KOPT-K1 (cell line): ENCODE measurements around the gene CHRDL1.
"Not testable (repeated sequence)": the region's sequence is repeated elsewhere in the genome, so short reads cannot be mapped to it uniquely, and the experiment has no call there.

Experiments used
- H3K27ac ChIP-seq: fragments of 200-600 bp; sonication (generic); 2 replicates; pipeline ENCODE4 v1.5.1; 2016; ENCODE audit warnings: antibody characterized with exemption, mild to moderate bottlenecking, low read depth, low read length; ENCODE audit not compliant: poor library complexity, severe bottlenecking
- H3K36me3 ChIP-seq: fragments of 200-600 bp; sonication (generic); 2 replicates; pipeline ENCODE4 v1.5.1; 2017; ENCODE audit warnings: antibody characterized with exemption, mild to moderate bottlenecking, low read length, moderate library complexity; ENCODE audit not compliant: insufficient read depth
- H3K9me3 ChIP-seq: fragments of 200-600 bp; sonication (generic); 2 replicates; pipeline ENCODE4 v1.5.1; 2017; ENCODE audit warnings: antibody characterized with exemption, low read length, mild to moderate bottlenecking; ENCODE audit not compliant: insufficient read depth, poor library complexity, severe bottlenecking

CHRDL1 gene

DNA sequence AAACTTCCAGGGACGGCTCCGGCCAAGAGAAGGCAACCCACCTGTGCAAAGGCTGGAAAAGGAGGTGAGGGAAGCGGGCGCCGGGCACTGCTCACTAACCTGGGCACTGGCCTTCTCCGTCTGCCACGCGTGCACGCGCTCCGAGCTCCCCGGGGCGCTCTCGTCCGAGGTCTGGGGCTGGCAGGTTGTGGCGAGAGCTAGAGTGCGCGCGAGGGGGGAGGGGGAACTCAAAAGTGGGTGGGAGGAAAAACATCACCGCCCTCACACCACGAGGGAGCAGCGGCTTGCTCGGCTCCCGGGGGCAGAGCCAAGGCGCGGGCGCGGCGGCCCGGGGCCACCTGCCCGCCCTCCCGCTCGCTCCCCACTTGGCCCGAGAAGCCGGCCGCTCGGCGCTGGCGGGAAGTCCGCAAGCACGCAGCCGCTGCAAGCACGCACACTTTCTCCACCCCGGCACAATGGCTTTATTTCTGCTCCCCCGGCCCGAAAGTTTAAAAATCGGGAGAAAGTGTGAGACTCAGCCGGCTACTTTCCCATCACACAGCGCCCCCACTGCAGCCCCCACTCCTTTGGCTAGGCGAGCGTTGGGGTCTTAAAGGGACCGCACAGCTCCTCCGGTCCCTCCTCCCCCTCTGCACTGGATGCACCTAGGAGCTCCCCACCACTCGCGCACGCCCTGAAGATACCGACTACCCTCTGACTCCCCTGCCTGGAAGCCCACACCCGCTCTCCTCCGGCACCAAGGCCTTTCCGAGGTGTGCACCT is at the start of gene CHRDL1:
CHRDL1 (minus strand) TSS at position 173 of the 762 bp plus-strand sequence. CDS start 3,636 bp downstream, outside the sequence.
- H3K27ac ChIP-seq: no peak within 1 kb of the TSS
- H3K36me3 ChIP-seq: no peaks in the 10 kb centered on the region
- no peaks in the 10 kb centered on the region for H3K9me3 ChIP-seq

DNA sequence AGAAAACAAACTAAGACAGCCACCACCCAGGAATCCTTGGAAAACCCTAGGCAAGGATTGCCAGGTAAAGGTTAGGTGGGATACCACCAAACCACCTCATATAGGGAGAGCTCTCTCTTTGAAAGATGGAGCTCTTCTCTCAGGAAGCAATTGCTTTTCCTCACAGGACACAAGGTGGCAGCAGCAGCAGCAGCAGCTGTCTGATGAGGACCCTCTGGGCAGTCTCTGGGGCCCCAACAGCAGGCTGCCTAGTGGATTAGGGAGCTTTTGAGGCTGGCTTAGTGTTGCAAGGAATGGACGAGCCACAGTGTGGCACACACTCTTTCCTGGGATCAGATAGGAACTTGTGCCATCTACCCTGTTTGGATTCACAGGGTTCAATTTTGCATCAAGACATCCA is 41.4 kb upstream of the CHRDL1 start:
- Histone ChIP-seq H3K36me3 (no peaks in the 10 kb centered on the region), H3K27ac (no peak overlapping the region), H3K9me3 (no peaks in the 10 kb centered on the region)

- Histone ChIP-seq H3K36me3 (no peaks in the 10 kb centered on the region), H3K9me3 (no peaks in the 10 kb centered on the region)
Observed at GRCh38 chrX:110836451-110836850, 40.8 kb upstream of the CHRDL1 start.

GRCh38 chrX:110836001-110836400 is 40.4 kb upstream of the CHRDL1 start:
- Histone ChIP-seq H3K9me3 (no peaks in the 10 kb centered on the region), H3K36me3 (no peaks in the 10 kb centered on the region), H3K27ac (no peak overlapping the region)

More at GRCh38 chrX:110836451-110836850, 40.8 kb upstream of the CHRDL1 start:
- H3K27ac ChIP-seq: no peak overlapping the region

DNA sequence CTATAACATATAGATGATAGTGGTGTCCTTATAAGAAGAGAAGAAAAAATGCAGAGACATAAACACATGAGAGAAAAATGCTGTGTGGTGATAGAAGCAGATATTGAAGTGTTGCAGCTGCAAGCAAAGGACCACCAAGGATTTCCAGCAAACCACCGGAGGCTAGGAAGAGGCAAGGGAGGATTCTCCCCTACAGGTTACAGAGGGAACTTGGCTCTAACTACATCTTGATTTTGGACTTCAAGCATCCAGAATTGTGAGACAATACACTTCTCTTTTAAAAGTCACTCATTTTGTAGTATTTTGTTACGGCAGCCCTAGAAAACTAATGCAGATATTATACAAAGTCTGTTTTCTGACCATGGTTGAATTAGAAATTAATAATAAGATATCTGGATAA is 30.4 kb upstream of the CHRDL1 start:
- Histone ChIP-seq H3K27ac (no peak overlapping the region), H3K9me3 (no peaks in the 10 kb centered on the region), H3K36me3 (no peaks in the 10 kb centered on the region)

DNA sequence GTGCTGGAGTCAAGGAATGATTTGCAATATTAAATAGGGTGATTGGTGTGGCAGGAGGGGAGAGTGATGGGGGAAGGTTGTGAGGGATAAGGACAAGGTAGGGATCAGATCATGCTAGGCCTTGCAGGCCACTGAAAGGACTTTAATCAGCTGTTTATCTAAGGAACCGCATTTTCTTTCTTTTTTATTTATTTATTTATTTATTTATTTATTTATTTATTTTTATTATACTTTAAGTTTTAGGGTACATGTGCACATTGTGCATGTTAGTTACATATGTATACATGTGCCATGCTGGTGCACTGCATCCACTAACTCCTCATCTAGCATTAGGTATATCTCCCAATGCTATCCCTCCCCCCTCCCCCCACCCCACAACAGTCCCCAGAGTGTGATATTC is 20.9 kb upstream of the CHRDL1 start:
- not testable (repeated sequence) for H3K36me3 ChIP-seq, H3K27ac ChIP-seq, H3K9me3 ChIP-seq

GRCh38 chrX:110806145-110806544 is 10.5 kb upstream of the CHRDL1 start:
- H3K36me3 ChIP-seq: no peaks in the 10 kb centered on the region
- H3K9me3 ChIP-seq: no peaks in the 10 kb centered on the region
- no peak overlapping the region for H3K27ac ChIP-seq

DNA sequence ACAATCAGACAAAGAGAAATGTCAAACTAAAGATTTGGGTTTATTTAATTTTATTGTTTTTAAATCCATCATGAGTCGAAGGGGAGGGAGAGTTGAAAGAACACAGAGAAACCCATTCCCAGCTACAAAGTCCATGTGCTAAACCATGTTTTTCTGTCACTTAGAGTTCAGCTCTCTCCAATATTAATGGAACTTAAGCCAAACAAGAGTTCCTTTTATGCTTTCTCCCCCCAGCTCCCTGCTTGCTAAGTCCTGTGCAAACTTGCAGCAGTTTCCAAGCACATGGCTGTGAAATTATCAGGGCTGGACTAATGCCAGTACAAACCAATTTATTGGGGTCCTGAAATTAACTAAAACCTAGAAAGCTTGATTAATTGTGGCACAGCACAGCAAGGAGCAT is 9.7 kb upstream of the CHRDL1 start:
- no peaks in the 10 kb centered on the region for H3K36me3 ChIP-seq
- no peak overlapping the region for H3K27ac ChIP-seq
- no peaks in the 10 kb centered on the region for H3K9me3 ChIP-seq

DNA sequence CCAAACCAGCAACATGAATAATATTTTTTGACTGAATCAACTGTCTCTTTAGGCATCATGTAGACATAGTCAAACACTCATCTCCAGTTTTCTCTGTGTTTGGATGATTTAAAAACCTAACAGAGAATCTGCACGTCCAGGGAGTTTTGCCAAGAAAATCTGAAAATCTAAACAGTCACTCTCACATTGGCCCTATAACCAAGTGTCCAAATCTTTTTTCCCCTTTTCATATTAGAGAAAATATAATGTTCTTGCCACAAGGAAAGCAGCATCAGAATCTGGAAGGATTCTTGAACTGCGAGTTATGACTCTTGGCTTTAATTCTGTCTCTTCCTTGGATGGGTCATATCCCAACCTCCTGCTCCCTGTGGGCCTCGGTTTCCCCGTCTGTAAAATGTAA is 8.8 kb upstream of the CHRDL1 start:
- H3K36me3 ChIP-seq: no peaks in the 10 kb centered on the region
- H3K9me3 ChIP-seq: no peaks in the 10 kb centered on the region
- no peak overlapping the region for H3K27ac ChIP-seq

GRCh38 chrX:110803506-110803905 is 7.9 kb upstream of the CHRDL1 start:
- Histone ChIP-seq H3K36me3 (no peaks in the 10 kb centered on the region), H3K9me3 (no peaks in the 10 kb centered on the region), H3K27ac (no peak overlapping the region)

GRCh38 chrX:110796407-110796697 is 735 bp upstream of the CHRDL1 start:
- no peaks in the 10 kb centered on the region for H3K36me3 ChIP-seq
- no peak overlapping the region for H3K27ac ChIP-seq
- no peaks in the 10 kb centered on the region for H3K9me3 ChIP-seq

GRCh38 chrX:110794601-110795000 is 1.0 kb downstream of the CHRDL1 start:
- Histone ChIP-seq H3K9me3 (no peaks in the 10 kb centered on the region), H3K27ac (no peak overlapping the region), H3K36me3 (no peaks in the 10 kb centered on the region)

DNA sequence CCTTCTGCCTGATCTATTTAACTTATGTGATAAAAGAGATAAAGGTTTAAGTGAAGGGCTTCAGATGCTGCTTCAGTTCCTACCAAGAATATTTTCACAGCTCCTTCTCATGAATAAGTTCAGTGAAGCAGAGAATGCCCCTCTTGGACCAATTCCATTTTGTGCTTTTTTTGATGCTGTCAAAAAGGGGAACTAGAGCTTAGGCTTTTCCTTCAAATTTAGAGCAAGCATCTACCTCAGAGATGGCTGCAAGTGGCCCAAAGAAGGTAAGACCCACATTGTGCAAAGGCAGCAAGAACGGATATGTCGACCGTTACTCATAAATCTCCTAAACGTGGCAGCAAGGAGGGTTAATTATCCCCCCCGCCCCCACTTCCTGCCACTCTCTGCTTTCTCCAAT is 4.5 kb downstream of the CHRDL1 start:
- Histone ChIP-seq H3K9me3 (no peaks in the 10 kb centered on the region), H3K36me3 (no peaks in the 10 kb centered on the region), H3K27ac (no peak overlapping the region)

DNA sequence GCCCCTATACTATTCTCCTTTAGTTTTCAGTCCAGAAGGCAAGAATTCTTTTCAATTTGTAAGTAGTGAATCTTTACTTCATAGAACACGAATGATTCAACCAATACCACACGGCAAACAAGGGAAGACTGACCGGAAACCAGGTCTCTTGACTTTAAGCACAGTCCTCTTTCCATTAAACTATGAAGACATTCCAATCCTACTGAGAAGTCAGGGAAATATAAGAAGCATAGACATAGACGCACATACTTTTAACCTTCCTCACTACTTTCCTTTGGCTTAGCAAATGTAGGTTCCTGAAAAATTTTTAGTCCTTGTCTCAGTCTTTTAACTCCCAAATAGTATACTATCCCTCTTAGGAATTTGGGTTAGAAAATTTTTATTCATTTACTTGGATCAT is 9.1 kb downstream of the CHRDL1 start:
- no peaks in the 10 kb centered on the region for H3K9me3 ChIP-seq
- no peak overlapping the region for H3K27ac ChIP-seq
- no peaks in the 10 kb centered on the region for H3K36me3 ChIP-seq

- no peaks in the 10 kb centered on the region for H3K36me3 ChIP-seq
- no peak overlapping the region for H3K27ac ChIP-seq
- peaks cover 5% of the 10 kb centered on the region for H3K9me3 ChIP-seq
Observed at GRCh38 chrX:110759785-110760184, 35.8 kb downstream of the CHRDL1 start.

DNA sequence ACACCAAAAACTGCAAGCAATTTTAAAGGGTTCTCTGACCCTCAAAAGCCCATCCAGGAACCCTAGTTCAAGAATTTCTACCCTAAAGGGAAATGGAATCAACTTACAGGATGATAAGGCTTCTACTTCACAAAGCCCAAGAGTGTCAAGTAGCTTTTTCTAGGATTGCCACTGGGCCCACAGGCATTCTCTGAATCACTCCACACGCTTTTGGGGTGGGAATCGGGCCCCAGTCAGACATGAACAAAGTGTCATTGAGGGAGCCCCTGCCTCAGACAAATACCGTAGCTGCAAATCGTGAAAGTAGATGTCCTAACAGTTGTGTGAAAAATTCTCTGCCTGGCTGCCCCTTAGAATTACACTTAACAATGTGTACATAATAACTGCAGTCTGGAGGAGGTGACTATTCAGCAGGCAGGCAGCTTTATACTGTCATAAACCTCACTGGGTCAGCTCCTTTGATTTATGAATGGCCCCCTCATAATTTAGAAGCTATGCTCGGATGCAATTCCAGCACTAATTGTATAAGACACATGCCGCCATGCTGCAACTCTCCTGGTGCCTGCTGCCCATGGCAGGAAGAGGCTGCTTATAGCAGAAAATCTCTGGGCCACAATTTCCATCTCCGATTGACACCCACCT is 36.7 kb downstream of the CHRDL1 start:
- H3K27ac ChIP-seq: no peak overlapping the region
- no peaks in the 10 kb centered on the region for H3K36me3 ChIP-seq
- peaks cover 5% of the 10 kb centered on the region for H3K9me3 ChIP-seq
